Measurements from ENCODE around the gene PDE4B. TPM values are rescaled to one million over a fixed set of nuclear protein-coding genes. Genes with fewer than 3 reads are reported as not detected.

PDE4B gene
- total RNA-seq, 1 donor from 2014 or later = 0.29 TPM

- no peaks in the 10 kb centered on the region for H3K4me1 Mint-ChIP-seq (ENCODE audit: low read depth)
- H3K27me3 Mint-ChIP-seq = peaks cover under 1% of the 10 kb centered on the region
- no peaks in the 10 kb centered on the region for H3K36me3 Mint-ChIP-seq (ENCODE audit: insufficient read depth)
- H3K9me3 Mint-ChIP-seq (ENCODE audit: low read depth) = no peaks in the 10 kb centered on the region
- TF ChIP-seq CTCF (IDR thresholded peaks at IDR 0.05; ENCODE audit: unreplicated experiment) = no peak
- H3K4me3 Mint-ChIP-seq (ENCODE audit: low read depth) = no peak overlapping the region
- H3K27ac Mint-ChIP-seq = no peak overlapping the region
- DNase-seq (ENCODE audit: low spot score, unreplicated experiment) = no peak
Measured at GRCh38 chr1:66341446-66342089, 548.9 kb downstream of the PDE4B start.

- DNase-seq (ENCODE audit: low spot score, unreplicated experiment) = no peak
- no peak for TF ChIP-seq CTCF (IDR thresholded peaks at IDR 0.05; ENCODE audit: unreplicated experiment)
- Mint-ChIP-seq H3K27me3 (no peaks in the 10 kb centered on the region), H3K27ac (no peak overlapping the region), H3K4me3 (ENCODE audit: low read depth) (no peak overlapping the region), H3K9me3 (ENCODE audit: low read depth) (no peaks in the 10 kb centered on the region), H3K4me1 (ENCODE audit: low read depth) (no peaks in the 10 kb centered on the region), H3K36me3 (ENCODE audit: insufficient read depth) (no peaks in the 10 kb centered on the region)
Measured at GRCh38 chr1:66342707-66343106, 550.0 kb downstream of the PDE4B start.

- no peak overlapping the region for H3K27ac Mint-ChIP-seq
- no peaks in the 10 kb centered on the region for H3K9me3 Mint-ChIP-seq (ENCODE audit: low read depth)
- no peak for TF ChIP-seq CTCF (IDR thresholded peaks at IDR 0.05; ENCODE audit: unreplicated experiment)
- no peak overlapping the region for H3K4me3 Mint-ChIP-seq (ENCODE audit: low read depth)
- H3K36me3 Mint-ChIP-seq (ENCODE audit: insufficient read depth) = no peaks in the 10 kb centered on the region
- no peak for DNase-seq (ENCODE audit: low spot score, unreplicated experiment)
- H3K27me3 Mint-ChIP-seq = peaks cover 1% of the 10 kb centered on the region
- H3K4me1 Mint-ChIP-seq (ENCODE audit: low read depth) = no peaks in the 10 kb centered on the region
Measured at GRCh38 chr1:66343569-66344325, 551.1 kb downstream of the PDE4B start.

GRCh38 chr1:66346057-66346795 is 553.5 kb downstream of the PDE4B start:
- TF ChIP-seq CTCF (IDR thresholded peaks at IDR 0.05; ENCODE audit: unreplicated experiment) = no peak
- DNase-seq (ENCODE audit: low spot score, unreplicated experiment) = no peak
- no peak overlapping the region for H3K27ac Mint-ChIP-seq
- no peaks in the 10 kb centered on the region for H3K4me1 Mint-ChIP-seq (ENCODE audit: low read depth)
- H3K4me3 Mint-ChIP-seq (ENCODE audit: low read depth) = no peak overlapping the region
- no peaks in the 10 kb centered on the region for H3K36me3 Mint-ChIP-seq (ENCODE audit: insufficient read depth)
- peaks cover 19% of the 10 kb centered on the region for H3K27me3 Mint-ChIP-seq
- H3K9me3 Mint-ChIP-seq (ENCODE audit: low read depth) = no peaks in the 10 kb centered on the region

GRCh38 chr1:66346873-66347272 is 554.2 kb downstream of the PDE4B start:
- TF ChIP-seq CTCF (IDR thresholded peaks at IDR 0.05; ENCODE audit: unreplicated experiment) = no peak
- Mint-ChIP-seq H3K27ac (no peak overlapping the region), H3K4me1 (ENCODE audit: low read depth) (peaks cover 3% of the 10 kb centered on the region), H3K27me3 (peaks cover 19% of the 10 kb centered on the region), H3K36me3 (ENCODE audit: insufficient read depth) (no peaks in the 10 kb centered on the region), H3K9me3 (ENCODE audit: low read depth) (no peaks in the 10 kb centered on the region), H3K4me3 (ENCODE audit: low read depth) (no peak overlapping the region)
- DNase-seq (ENCODE audit: low spot score, unreplicated experiment) = no peak

Measured in progenitor cell of endocrine pancreas (in vitro differentiated cells).